Astrocyte of the hippocampus (primary cell): ENCODE results near the gene HERC2.
"Not testable (repeated sequence)": the region's sequence is repeated elsewhere in the genome, so short reads cannot be mapped to it uniquely, and the experiment has no call there.

Source experiments
- DNase-seq: peaks from one replicate; pipeline ENCODE4 v3.0.0; 2011; ENCODE audit warnings: low read depth, low spot score

HERC2 gene

GRCh38 chr15:28132524-28133275 is 189.3 kb downstream of the HERC2 start:
- DNase-seq = peak; percentile 42

GRCh38 chr15:28131946-28132345 is 190.0 kb downstream of the HERC2 start:
- DNase-seq = no peak

DNA sequence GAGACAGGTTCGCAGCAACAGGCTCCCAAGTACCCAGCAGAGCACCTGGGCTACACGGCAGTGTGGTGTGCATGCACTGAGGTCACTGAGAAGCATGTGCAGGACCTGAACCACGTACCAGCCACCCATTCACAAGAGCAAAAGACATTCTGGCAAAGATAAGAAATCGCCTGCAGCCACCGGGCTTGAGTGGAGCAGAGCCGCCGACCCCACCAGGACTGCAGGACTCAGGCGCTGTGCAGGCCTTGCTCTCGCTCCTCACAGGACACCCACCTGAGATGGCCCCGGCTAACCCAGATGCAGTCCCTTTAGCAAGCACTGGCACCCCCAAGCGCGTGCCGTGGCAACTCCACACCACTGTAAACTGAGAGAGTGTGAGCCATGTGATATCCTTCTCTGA is 190.6 kb downstream of the HERC2 start:
- no peak for DNase-seq

- DNase-seq = no peak
Observed at GRCh38 chr15:28130651-28131050, 191.3 kb downstream of the HERC2 start.

DNA sequence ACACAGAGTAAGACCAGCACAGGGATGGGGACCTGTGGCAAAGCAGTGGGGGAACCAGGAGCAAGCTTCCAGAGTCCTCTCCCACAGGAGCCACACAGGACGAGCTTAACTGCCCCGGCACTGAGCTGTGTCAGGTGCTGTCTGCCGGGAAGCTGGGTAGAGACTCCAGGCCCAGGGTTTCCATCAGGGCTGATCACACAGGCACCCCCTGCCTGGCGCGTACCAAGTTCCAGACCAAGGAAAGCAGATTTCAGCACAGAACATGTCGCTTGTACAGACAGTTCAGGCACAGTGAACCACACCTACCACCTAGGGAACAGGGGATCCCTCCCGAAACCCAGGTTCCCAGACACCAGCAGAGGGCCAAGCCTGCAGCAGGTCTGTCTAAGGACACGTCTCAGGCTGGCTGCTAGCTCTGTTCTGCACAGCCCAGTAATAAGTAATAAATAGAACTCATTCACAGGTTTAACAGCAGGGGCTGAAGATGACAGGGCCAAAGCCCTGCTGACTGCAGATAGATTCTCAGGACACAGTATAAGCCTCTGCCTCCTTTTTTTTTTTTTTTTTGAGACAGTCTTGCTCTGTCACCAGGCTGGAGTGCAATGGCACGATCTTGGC is 192.6 kb downstream of the HERC2 start:
- no peak for DNase-seq

- DNase-seq = no peak
Observed at GRCh38 chr15:28128031-28128430, 193.9 kb downstream of the HERC2 start.

GRCh38 chr15:28127036-28127435 is 194.9 kb downstream of the HERC2 start:
- no peak for DNase-seq

DNA sequence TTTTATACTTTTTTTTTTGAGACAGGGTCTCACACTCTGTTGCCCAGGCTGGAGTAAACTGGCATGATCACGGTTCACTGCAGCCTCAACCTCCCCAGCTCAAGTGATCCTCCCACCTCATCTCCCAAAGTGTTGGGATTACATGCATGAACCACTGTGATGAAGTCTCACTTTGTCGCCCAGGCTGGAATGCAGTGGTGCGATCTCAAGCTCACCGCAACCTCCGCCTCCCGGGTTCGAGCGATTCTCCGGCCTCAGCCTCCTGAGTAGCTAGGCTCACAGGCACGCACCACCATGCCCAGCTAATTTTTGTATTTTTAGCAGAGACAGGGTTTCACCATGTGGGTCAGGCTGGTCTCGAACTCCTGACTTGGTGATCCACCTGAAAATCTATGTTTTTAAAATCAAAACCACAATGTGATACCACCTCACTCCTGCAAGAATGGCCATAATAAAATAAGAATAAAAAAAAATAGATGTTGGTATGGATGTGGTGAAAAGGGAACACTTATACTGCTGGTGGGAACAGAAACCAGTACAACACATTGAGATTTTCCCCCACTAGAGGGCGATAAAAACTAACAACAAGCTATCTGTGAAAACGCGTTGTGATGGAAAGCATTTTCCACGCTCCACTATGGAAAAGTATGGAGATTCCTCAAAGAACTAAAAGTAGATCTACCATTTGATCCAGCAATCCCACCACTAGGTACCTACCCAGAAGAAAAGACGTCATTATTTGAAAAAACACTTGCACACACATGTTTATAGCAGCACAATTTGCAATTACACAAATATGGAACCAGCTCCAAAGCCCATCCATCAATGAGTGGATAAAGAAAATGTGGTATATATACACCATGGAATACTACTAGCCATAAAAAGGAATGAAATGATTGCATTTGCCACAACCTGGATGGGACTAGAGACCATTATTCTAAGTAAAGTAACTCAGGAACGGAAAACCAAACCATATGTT is 196.0 kb downstream of the HERC2 start:
- DNase-seq = peak; percentile 74

DNA sequence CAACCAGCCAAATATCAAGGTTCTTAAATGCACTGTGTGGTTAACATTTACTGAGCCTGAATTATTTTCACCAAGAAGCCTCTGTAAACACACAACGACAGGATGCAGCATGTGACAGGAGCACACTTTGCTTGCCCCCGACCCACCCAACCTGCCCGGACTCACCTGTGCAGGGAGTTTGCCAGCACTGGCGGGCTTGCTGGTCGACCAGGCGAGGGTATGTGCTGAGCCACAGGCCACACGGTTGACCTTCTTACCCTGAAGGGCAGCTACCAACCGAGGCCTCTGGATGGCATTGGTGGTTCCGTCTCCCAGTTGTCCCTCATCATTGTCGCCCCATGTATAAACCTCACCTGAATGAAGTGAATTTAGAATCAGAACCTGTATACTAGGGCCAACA is 197.1 kb downstream of the HERC2 start:
- no peak for DNase-seq

DNA sequence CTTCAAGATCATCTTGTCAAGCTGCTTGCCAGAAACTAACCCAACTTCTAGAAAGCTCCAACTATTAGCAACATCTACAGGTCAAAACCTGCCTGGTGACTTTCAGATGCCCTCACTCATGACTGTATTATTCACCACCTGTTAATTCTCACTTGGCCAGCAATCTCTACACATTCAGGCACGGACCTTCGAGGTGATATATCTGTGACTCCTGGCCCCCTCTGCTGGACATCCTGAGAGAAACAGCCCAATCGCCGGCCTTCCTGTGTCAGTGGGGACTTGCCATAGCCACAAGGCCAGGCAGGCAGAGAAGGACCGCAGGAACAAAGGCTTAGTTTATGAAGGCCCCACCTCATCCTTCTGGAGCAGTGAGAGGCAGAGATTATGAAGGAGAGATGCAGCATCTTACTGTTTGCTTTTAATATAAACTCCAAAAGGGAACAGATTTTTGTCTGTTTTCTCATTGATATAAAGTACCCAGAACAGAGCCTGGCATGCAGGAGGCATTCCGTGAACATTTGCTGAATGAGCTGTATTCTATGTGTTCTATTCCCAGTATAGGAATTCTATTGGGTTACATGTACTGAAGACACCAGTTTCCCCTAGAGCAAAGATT is 198.5 kb downstream of the HERC2 start:
- DNase-seq = peak; percentile 93

DNA sequence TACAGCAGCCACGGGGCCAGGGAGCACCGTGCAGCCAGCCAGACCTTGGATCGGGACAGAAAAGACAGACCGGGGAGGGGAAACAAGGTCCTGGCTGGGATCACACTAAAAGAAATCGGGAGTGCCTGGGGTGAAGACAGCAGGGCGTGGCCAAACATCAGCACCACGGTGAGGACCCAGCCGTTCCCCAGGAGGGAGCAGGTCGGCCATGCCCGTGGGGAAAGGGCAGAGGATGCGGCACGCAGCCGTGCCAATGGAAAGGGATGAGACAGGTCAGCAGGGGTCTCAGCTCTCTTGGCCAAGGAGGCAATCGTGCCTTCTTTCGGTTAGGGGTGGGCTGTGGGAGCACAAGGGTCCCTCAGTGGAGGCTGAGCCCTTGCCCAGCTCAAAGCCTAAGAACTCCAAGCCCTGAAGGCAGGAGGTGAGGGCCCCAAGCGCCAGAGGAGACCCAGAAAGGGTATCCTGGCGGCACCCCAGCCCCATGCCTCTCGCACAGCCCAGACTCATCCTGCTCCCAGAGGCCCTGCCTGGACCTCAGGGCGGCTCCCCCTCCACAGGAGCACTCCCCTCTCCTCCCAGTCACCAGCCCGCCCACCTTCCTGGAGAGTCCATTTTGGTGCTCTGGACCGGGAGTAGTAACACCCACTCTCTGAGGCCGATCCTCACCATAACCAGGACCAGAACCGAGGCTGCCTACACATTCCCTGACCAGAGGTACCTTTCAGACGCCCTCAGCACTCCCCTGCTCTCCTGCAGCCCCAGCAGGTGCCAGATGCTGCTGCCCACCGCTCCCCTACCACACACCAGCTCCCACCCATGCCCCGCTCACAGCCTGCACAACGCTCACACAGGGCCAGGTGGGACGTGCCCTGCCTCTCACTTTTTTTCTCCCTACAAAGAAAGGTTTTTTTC is 199.7 kb downstream of the HERC2 start:
- no peak for DNase-seq

- not testable (repeated sequence) for DNase-seq
Observed at GRCh38 chr15:28121577-28121976, 200.4 kb downstream of the HERC2 start.

GRCh38 chr15:28120359-28120640 is 201.7 kb downstream of the HERC2 start:
- no peak for DNase-seq

- no peak for DNase-seq
Observed at GRCh38 chr15:28118531-28118930, 203.4 kb downstream of the HERC2 start.

- DNase-seq = no peak
Observed at GRCh38 chr15:28118083-28118482, 203.9 kb downstream of the HERC2 start.

GRCh38 chr15:28117432-28117990 is 204.5 kb downstream of the HERC2 start:
- DNase-seq = no peak

DNA sequence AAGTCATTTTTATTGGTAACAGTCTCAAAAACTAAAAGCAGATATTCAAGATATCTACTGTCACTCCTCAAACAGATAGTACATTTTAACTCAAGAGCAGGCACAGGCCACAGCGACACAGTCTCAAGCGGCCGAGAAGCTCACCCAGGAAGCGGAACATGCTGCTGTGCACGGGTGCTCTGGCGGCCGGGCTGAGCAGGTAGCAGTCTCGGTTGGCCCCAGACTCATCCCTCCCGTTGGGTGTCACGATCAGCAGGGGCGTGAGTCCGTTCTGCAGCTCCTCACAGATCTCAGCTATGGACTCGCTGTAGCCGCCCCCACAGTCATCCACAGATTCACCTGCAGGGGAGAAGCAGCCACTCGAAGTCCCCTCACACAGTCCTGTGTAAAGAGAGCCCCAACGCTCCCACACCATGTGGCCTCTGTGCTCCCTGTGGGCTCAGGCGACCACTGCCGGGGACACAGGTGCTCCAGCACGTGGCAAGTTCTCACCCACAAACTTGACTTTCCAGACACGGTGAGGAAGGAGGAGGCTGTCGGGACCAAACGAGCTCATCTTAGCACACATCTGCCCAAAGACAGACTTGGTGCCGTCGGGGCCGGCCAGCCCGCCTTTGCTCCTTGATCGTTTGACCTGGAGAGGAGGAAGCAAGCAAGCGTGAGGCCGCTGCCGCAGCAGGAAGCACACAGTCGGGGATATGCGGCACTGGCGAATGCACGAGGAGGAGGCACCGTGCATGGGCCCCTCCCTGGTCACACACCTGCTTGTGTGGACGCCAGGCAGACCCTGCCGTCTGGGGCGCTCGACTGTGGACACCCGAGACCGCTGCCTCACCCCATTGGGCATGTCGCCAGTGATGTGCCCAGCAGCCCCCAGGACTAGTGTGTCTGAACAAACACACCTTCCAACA is 205.2 kb downstream of the HERC2 start:
- DNase-seq = no peak

GRCh38 chr15:28115871-28116270 is 206.1 kb downstream of the HERC2 start:
- DNase-seq = no peak
